Measurements from ENCODE around the gene PNO1.

The PNO1 gene

DNA sequence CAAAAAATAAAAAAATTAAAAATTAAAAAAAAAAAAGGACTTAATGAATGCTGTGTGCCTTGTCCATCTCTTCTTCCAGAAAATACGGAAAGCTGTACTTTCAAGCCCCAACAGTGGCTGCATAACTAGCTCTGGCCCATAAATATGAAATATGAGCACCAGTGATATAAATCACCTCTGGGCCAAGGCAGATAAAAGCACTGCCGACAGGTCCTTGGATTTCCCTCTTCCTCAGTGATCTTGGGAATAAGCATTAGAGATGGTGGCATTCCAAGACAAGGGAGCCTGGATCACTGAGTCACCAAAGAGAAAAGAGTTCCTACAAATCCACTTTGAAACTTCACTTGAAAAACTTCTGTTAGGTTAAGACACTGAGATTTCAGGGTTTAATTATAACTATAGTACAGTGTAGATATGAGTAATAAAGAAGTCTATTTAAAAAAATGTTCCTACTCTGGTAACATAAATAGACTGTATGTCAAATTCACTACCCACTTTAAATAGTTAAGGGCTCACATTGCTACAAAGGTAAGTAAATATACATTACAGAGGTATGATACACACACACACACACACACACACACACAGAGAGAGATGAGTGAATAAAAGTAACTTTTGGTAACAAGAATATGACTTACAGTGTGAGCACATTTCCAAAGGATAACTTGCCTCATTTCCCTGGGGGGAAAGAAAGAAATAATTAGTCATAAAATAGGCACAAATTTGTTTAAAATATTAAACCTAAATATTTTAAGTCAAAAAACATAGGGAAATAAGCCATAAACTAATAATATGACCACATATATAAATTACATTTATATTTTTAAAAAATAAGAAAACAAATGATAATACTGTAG lies 59.0 kb downstream of the PNO1 start:
- no peaks in the 10 kb centered on the region for H3F3A ChIP-seq (ENCODE audit: low read depth)
- H2AFZ ChIP-seq (ENCODE audit: low read length): no peak overlapping the region
- peaks cover 92% of the 10 kb centered on the region for H4K20me1 ChIP-seq (ENCODE audit: insufficient read depth, low read length, poor library complexity, severe bottlenecking)
- H3K27me3 ChIP-seq (ENCODE audit: insufficient read depth, low read length, poor library complexity, severe bottlenecking): no peaks in the 10 kb centered on the region
- no peak overlapping the region for H3K4me3 ChIP-seq (ENCODE audit: low read length, poor library complexity, severe bottlenecking)
- TF ChIP-seq CTCF (conservative IDR thresholded peaks at IDR 0.05; ENCODE audit: low read length) (no peak), EZH2phosphoT487 (IDR thresholded peaks at IDR 0.05; ENCODE audit: borderline replicate concordance) (no peak)
- H3K4me2 ChIP-seq (ENCODE audit: low read depth, low read length, poor library complexity, severe bottlenecking): no peak overlapping the region
- no peaks in the 10 kb centered on the region for H3K9me2 ChIP-seq (replicated peaks; ENCODE audit: low read depth, low read length)
- no peaks in the 10 kb centered on the region for H3K9me3 ChIP-seq (ENCODE audit: insufficient read depth, low read depth, low read length)
- no peak overlapping the region for H3K9ac ChIP-seq (ENCODE audit: low read depth, low read length, poor library complexity, severe bottlenecking)
- H3K36me3 ChIP-seq (ENCODE audit: insufficient read depth, low read length): peaks cover 42% of the 10 kb centered on the region
- peaks cover 100% of the 10 kb centered on the region for H3K79me2 ChIP-seq (ENCODE audit: insufficient read depth, low read length)
- peaks cover 8% of the 10 kb centered on the region for H3K4me1 ChIP-seq (ENCODE audit: insufficient read depth, low read length, poor library complexity, severe bottlenecking)

DNA sequence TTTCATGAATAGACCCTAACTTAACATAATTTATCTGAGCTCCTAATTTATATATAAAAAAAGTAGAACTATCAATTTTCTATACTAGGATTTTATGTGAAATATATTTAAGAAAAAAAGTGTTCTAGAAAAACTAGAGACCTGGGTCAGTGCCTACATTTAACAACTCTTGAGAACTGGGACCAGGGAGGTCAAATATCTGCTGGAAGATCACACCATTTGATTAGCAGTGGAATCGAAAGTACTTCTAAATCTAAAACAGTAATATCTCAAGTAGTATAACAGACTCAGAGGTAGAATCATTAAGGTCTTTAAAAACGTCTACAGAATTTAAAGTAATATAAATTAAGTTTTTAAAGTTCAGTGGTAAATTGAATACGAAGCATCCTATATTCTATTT lies 60.0 kb downstream of the PNO1 start:
- Histone ChIP-seq H3F3A (ENCODE audit: low read depth) (no peaks in the 10 kb centered on the region), H3K9me3 (ENCODE audit: insufficient read depth, low read depth, low read length) (no peaks in the 10 kb centered on the region), H3K9me2 (replicated peaks; ENCODE audit: low read depth, low read length) (no peaks in the 10 kb centered on the region), H3K4me2 (ENCODE audit: low read depth, low read length, poor library complexity, severe bottlenecking) (no peak overlapping the region), H3K9ac (ENCODE audit: low read depth, low read length, poor library complexity, severe bottlenecking) (no peak overlapping the region), H3K36me3 (ENCODE audit: insufficient read depth, low read length) (peaks cover 33% of the 10 kb centered on the region), H2AFZ (ENCODE audit: low read length) (no peak overlapping the region), H3K4me1 (ENCODE audit: insufficient read depth, low read length, poor library complexity, severe bottlenecking) (peaks cover 8% of the 10 kb centered on the region), H3K27me3 (ENCODE audit: insufficient read depth, low read length, poor library complexity, severe bottlenecking) (no peaks in the 10 kb centered on the region), H3K79me2 (ENCODE audit: insufficient read depth, low read length) (peaks cover 100% of the 10 kb centered on the region), H3K4me3 (ENCODE audit: low read length, poor library complexity, severe bottlenecking) (no peak overlapping the region), H4K20me1 (ENCODE audit: insufficient read depth, low read length, poor library complexity, severe bottlenecking) (peaks cover 93% of the 10 kb centered on the region)
- TF ChIP-seq EZH2phosphoT487 (IDR thresholded peaks at IDR 0.05; ENCODE audit: borderline replicate concordance) (no peak), CTCF (conservative IDR thresholded peaks at IDR 0.05; ENCODE audit: low read length) (no peak)

DNA sequence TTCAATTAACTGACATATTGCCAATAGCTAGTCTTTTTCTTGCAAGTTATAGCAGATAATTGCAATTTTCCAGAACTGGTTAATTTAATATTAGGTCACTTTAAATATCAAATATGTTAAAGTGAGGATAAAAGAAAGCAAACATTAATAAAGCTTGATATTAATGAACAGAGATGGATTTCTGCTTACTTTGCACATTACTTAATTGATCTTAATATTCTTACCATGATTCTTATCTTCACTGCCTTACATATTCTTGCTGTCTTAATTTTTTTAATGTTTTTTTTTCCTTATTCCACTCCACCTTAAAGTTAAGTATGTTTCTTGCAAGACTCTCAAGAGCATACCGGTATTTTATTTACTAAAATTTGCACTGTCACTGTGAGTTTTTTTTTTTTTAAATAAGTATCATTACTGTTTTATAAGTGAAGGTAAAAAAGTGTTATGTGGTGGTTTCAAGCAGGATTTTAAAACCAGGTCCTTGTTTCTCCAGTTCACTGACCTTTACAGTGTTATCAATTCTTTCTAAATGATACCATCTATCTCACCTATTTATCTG lies 60.7 kb downstream of the PNO1 start:
- no peak overlapping the region for H3K9ac ChIP-seq (ENCODE audit: low read depth, low read length, poor library complexity, severe bottlenecking)
- no peaks in the 10 kb centered on the region for H3K27me3 ChIP-seq (ENCODE audit: insufficient read depth, low read length, poor library complexity, severe bottlenecking)
- peaks cover 100% of the 10 kb centered on the region for H3K79me2 ChIP-seq (ENCODE audit: insufficient read depth, low read length)
- peaks cover 93% of the 10 kb centered on the region for H4K20me1 ChIP-seq (ENCODE audit: insufficient read depth, low read length, poor library complexity, severe bottlenecking)
- no peak overlapping the region for H2AFZ ChIP-seq (ENCODE audit: low read length)
- H3K36me3 ChIP-seq (ENCODE audit: insufficient read depth, low read length): peaks cover 26% of the 10 kb centered on the region
- H3F3A ChIP-seq (ENCODE audit: low read depth): no peaks in the 10 kb centered on the region
- peaks cover 8% of the 10 kb centered on the region for H3K4me1 ChIP-seq (ENCODE audit: insufficient read depth, low read length, poor library complexity, severe bottlenecking)
- H3K4me2 ChIP-seq (ENCODE audit: low read depth, low read length, poor library complexity, severe bottlenecking): no peak overlapping the region
- TF ChIP-seq EZH2phosphoT487 (IDR thresholded peaks at IDR 0.05; ENCODE audit: borderline replicate concordance): no peak
- TF ChIP-seq CTCF (conservative IDR thresholded peaks at IDR 0.05; ENCODE audit: low read length): no peak
- H3K9me3 ChIP-seq (ENCODE audit: insufficient read depth, low read depth, low read length): no peaks in the 10 kb centered on the region
- no peak overlapping the region for H3K4me3 ChIP-seq (ENCODE audit: low read length, poor library complexity, severe bottlenecking)
- H3K9me2 ChIP-seq (replicated peaks; ENCODE audit: low read depth, low read length): no peaks in the 10 kb centered on the region

Data from Loucy (cell line).